Measurements from ENCODE around the gene SPECC1. TPM values are rescaled to one million over a fixed set of nuclear protein-coding genes. Genes with fewer than 3 reads are reported as not detected.

Gene SPECC1
- polyA plus RNA-seq, 1 of the 3 experiments (the other 2 are of a cell fraction) = 11.2 TPM

DNA sequence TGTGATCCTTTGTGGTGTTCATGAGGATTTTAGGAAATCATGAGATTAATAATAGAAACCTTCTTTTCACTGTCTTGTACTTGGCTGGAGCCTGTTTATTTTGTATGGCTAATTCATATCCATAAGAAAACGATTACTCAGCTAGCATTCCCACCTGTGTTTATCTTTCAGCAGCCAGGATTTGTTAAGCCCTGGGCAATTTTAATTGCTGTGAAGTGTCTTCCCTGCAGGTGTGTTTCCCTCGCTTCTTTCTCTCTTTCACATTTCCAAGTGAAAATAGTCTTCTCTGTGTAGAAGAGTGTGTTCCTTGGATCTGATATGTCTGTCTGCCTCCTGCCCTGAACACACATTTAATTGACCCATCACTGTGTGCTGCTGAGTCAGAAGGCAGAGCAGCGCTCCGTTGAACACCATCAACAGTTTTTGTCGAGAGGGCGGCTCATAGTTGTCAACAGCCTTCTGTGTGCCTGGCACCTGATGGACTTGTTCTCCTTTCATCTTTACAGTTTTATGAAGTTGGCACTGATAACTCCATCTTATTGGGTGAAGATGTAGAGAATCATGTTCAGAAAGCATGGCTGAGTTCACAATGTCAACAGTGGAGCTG lies 83.2 kb downstream of the SPECC1 start:
- Histone ChIP-seq H3K36me3 (replicated peaks in 1 of 2; ENCODE audit: control insufficient read depth in 1 of 2, insufficient read depth in 2 of 2, low read length in 1 of 2) (no peaks in the 10 kb centered on the region), H4K20me1 (ENCODE audit: insufficient read depth) (no peaks in the 10 kb centered on the region), H3K4me2 (no peak overlapping the region), H2AFZ (ENCODE audit: low read depth) (no peak overlapping the region), H3K9me3 (no peaks in the 10 kb centered on the region), H3K4me1 (ENCODE audit: control insufficient read depth in 1 of 2, insufficient read depth in 2 of 2, low read depth in 1 of 2, low read length in 1 of 2) (peaks cover 0 to 14% of the 10 kb centered on the region in 2 experiments; a peak in 1 of 4 replicates), H3K4me3 (ENCODE audit: low read depth in 2 of 2, low read length in 1 of 2) (no peak overlapping the region), H3K27ac (ENCODE audit: low read depth in 2 of 2, low read length in 1 of 2) (no peak overlapping the region), H3K27me3 (ENCODE audit: insufficient read depth) (no peaks in the 10 kb centered on the region), H3F3A (replicated peaks; ENCODE audit: insufficient read depth) (peaks cover 4% of the 10 kb centered on the region), H3K79me2 (ENCODE audit: insufficient read depth) (no peaks in the 10 kb centered on the region), H3K9me2 (no peaks in the 10 kb centered on the region), H3K9ac (no peak overlapping the region)
- WGBS (ENCODE audit: low lambda C conversion rate) = 89% methylated on average over 6 of the region's 6 CpGs
- POLR2A ChIA-PET = no interaction called here
- CTCF ChIA-PET = interaction anchor here (0.9 kb wide), 1 partner anchor 16 kb away, joined by 3 read pairs; no protein-coding TSS in a partner anchor
- no peak for TF ChIP-seq TAF1 (IDR thresholded peaks at IDR 0.05; ENCODE audit: borderline replicate concordance, low read depth, low read length)
- TF ChIP-seq NRF1 (IDR thresholded peaks at IDR 0.05; ENCODE audit: low read depth, low read length) = no peak
- no peak for TF ChIP-seq GABPA (IDR thresholded peaks at IDR 0.05; ENCODE audit: low read depth)
- DNase-seq = no peak

DNA sequence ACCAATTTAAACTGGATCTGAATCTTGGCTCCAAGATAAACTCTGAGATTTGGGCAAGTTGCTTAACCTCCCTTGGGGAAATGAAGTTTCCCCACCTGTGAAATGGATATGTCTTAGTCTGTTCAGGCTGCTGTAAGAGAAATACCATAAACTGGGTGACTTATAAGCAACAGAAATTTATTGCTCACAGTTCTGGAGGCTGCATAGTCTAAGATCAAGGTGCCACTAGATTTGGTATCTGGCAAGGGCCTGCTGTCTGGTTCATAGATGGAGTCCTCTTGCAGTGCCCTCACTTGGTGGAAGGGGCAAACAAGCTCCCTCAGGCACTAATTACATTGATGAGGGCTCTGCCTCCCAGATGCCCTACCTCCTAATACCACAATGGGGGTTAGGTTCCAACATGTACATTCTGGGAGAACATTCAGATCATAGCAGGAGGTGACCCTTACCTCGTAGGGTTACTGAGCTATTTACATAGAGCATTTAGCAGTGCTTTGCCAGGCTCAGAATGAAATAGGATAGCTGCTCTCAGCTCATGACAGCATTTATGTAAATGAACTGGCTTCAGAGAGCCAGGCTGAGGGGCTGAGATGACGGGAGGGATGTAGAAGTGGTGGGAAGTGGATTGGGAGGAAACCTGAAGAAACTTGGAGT lies 83.9 kb downstream of the SPECC1 start:
- 90% methylated on average over 2 of the region's 2 CpGs for WGBS (ENCODE audit: low lambda C conversion rate)
- Histone ChIP-seq H4K20me1 (ENCODE audit: insufficient read depth) (no peaks in the 10 kb centered on the region), H3K9ac (no peak overlapping the region), H3K4me3 (ENCODE audit: low read depth in 2 of 2, low read length in 1 of 2) (no peak overlapping the region), H3K79me2 (ENCODE audit: insufficient read depth) (no peaks in the 10 kb centered on the region), H3K9me2 (no peaks in the 10 kb centered on the region), H3K9me3 (no peaks in the 10 kb centered on the region), H3K27ac (ENCODE audit: low read depth in 2 of 2, low read length in 1 of 2) (no peak overlapping the region), H3K4me2 (no peak overlapping the region), H3K27me3 (ENCODE audit: insufficient read depth) (no peaks in the 10 kb centered on the region), H3K36me3 (replicated peaks in 1 of 2; ENCODE audit: control insufficient read depth in 1 of 2, insufficient read depth in 2 of 2, low read length in 1 of 2) (no peaks in the 10 kb centered on the region), H2AFZ (ENCODE audit: low read depth) (no peak overlapping the region), H3K4me1 (ENCODE audit: control insufficient read depth in 1 of 2, insufficient read depth in 2 of 2, low read depth in 1 of 2, low read length in 1 of 2) (peaks cover 0 to 14% of the 10 kb centered on the region in 2 experiments; a peak in 1 of 4 replicates), H3F3A (replicated peaks; ENCODE audit: insufficient read depth) (peaks cover 4% of the 10 kb centered on the region)
- no peak for DNase-seq
- CTCF ChIA-PET = interaction anchor here (0.8 to 1.0 kb wide), 3 partner anchors 29 to 83 kb away, joined by 3 to 5 read pairs (median 3); no protein-coding TSS in a partner anchor
- TF ChIP-seq MEF2A (IDR thresholded peaks at IDR 0.05; ENCODE audit: borderline replicate concordance, low read depth) (no peak), JUND (IDR thresholded peaks at IDR 0.05) (no peak), FOXJ3 (CRISPR knock-in tag; IDR thresholded peaks at IDR 0.05) (no peak), FOXM1 (IDR thresholded peaks at IDR 0.05; ENCODE audit: low read depth) (no peak), ELF1 (IDR thresholded peaks at IDR 0.05) (no peak), SMC3 (IDR thresholded peaks at IDR 0.05; ENCODE audit: low read depth, low read length) (no peak), MXI1 (IDR thresholded peaks at IDR 0.05; ENCODE audit: low read depth, low read length) (no peak), TEAD4 (IDR thresholded peaks at IDR 0.05; ENCODE audit: borderline replicate concordance, insufficient read depth) (no peak), GATA2 (CRISPR knock-in tag; IDR thresholded peaks at IDR 0.05) (no peak), SIN3A (IDR thresholded peaks at IDR 0.05; ENCODE audit: borderline replicate concordance, low read depth, low read length) (no peak), TAF1 (IDR thresholded peaks at IDR 0.05; ENCODE audit: borderline replicate concordance, low read depth, low read length) (no peak), CHD2 (IDR thresholded peaks at IDR 0.05; ENCODE audit: low read length, partially characterized antibody) (no peak)
- TF ChIP-seq, protein P1, sequence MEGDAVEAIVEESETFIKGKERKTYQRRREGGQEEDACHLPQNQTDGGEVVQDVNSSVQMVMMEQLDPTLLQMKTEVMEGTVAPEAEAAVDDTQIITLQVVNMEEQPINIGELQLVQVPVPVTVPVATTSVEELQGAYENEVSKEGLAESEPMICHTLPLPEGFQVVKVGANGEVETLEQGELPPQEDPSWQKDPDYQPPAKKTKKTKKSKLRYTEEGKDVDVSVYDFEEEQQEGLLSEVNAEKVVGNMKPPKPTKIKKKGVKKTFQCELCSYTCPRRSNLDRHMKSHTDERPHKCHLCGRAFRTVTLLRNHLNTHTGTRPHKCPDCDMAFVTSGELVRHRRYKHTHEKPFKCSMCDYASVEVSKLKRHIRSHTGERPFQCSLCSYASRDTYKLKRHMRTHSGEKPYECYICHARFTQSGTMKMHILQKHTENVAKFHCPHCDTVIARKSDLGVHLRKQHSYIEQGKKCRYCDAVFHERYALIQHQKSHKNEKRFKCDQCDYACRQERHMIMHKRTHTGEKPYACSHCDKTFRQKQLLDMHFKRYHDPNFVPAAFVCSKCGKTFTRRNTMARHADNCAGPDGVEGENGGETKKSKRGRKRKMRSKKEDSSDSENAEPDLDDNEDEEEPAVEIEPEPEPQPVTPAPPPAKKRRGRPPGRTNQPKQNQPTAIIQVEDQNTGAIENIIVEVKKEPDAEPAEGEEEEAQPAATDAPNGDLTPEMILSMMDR (IDR thresholded peaks at IDR 0.05) = no peak
- TF ChIP-seq, protein P2, sequence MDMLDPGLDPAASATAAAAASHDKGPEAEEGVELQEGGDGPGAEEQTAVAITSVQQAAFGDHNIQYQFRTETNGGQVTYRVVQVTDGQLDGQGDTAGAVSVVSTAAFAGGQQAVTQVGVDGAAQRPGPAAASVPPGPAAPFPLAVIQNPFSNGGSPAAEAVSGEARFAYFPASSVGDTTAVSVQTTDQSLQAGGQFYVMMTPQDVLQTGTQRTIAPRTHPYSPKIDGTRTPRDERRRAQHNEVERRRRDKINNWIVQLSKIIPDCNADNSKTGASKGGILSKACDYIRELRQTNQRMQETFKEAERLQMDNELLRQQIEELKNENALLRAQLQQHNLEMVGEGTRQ (IDR thresholded peaks at IDR 0.05; ENCODE audit: borderline replicate concordance, low read depth, low read length) = no peak
- TF ChIP-seq, protein P3, sequence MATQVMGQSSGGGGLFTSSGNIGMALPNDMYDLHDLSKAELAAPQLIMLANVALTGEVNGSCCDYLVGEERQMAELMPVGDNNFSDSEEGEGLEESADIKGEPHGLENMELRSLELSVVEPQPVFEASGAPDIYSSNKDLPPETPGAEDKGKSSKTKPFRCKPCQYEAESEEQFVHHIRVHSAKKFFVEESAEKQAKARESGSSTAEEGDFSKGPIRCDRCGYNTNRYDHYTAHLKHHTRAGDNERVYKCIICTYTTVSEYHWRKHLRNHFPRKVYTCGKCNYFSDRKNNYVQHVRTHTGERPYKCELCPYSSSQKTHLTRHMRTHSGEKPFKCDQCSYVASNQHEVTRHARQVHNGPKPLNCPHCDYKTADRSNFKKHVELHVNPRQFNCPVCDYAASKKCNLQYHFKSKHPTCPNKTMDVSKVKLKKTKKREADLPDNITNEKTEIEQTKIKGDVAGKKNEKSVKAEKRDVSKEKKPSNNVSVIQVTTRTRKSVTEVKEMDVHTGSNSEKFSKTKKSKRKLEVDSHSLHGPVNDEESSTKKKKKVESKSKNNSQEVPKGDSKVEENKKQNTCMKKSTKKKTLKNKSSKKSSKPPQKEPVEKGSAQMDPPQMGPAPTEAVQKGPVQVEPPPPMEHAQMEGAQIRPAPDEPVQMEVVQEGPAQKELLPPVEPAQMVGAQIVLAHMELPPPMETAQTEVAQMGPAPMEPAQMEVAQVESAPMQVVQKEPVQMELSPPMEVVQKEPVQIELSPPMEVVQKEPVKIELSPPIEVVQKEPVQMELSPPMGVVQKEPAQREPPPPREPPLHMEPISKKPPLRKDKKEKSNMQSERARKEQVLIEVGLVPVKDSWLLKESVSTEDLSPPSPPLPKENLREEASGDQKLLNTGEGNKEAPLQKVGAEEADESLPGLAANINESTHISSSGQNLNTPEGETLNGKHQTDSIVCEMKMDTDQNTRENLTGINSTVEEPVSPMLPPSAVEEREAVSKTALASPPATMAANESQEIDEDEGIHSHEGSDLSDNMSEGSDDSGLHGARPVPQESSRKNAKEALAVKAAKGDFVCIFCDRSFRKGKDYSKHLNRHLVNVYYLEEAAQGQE (IDR thresholded peaks at IDR 0.05; ENCODE audit: low read depth, low read length) = no peak
- TF ChIP-seq, protein P4, sequence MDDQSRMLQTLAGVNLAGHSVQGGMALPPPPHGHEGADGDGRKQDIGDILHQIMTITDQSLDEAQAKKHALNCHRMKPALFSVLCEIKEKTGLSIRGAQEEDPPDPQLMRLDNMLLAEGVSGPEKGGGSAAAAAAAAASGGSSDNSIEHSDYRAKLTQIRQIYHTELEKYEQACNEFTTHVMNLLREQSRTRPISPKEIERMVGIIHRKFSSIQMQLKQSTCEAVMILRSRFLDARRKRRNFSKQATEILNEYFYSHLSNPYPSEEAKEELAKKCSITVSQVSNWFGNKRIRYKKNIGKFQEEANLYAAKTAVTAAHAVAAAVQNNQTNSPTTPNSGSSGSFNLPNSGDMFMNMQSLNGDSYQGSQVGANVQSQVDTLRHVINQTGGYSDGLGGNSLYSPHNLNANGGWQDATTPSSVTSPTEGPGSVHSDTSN (IDR thresholded peaks at IDR 0.05) = no peak
- POLR2A ChIA-PET = no interaction called here
